K562 (cell line): ENCODE measurements around the gene TCFL5. TPM values are rescaled to one million over a fixed set of nuclear protein-coding genes. Genes with fewer than 3 reads are reported as not detected.

Experiments used
- ARID3A ChIP-seq: IDR thresholded peaks from 2 replicates; pipeline ENCODE4 v1.6.1; 2012; ENCODE audit warnings: low read depth, low read length, improper control_type of control experiment, borderline replicate concordance
- BRD9 ChIP-seq: fragments of 450-650 bp; IDR thresholded peaks from 2 replicates; pipeline ENCODE4 v1.6.1; 2018; ENCODE audit warnings: low read depth; ENCODE audit not compliant: partially characterized antibody
- FOXK2 ChIP-seq, 2 experiments: fragments of 450-650 bp; IDR thresholded peaks in 1 of 2; conservative IDR thresholded peaks in 1 of 2; 2 replicates each; pipeline ENCODE4 v1.6.1; 2016; ENCODE audit warnings: low read depth in 2 of 2, mild to moderate bottlenecking in 1 of 2
- HBP1 ChIP-seq: fragments of 450-650 bp; formaldehyde crosslinking; IDR thresholded peaks from 2 replicates; pipeline ENCODE4 v1.4.0; 2022; ENCODE audit warnings: missing genetic modification characterization
- ID3 ChIP-seq, 2 experiments: fragments of 250-450 bp in 1 of 2; fragments of 450-650 bp in 1 of 2; sonication (Bioruptor Pico) in 1 of 2; IDR thresholded peaks; 2 replicates each; pipeline versions ENCODE4 v1.6.1 to v1.8.0; 2016 to 2021; ENCODE audit warnings: mild to moderate bottlenecking in 2 of 2, moderate library complexity in 2 of 2, missing compliant biosample characterization in 1 of 2, missing genetic modification characterization in 1 of 2
- MLLT1 ChIP-seq, 2 experiments: fragments of 450-650 bp; IDR thresholded peaks; 2 replicates each; pipeline ENCODE4 v1.6.1; 2016
- MYBL2 ChIP-seq, 2 experiments: fragments of 450-650 bp in 1 of 2; sonication (generic) in 1 of 2; formaldehyde crosslinking in 1 of 2; IDR thresholded peaks; 2 replicates each; pipeline versions ENCODE4 v1.6.1 to v1.8.1; 2017 to 2022; ENCODE audit warnings: borderline replicate concordance in 1 of 2, inconsistent platforms in 1 of 2, low read depth in 1 of 2, mild to moderate bottlenecking in 1 of 2, missing genetic modification reagents in 1 of 2, moderate library complexity in 1 of 2
- POLR2G ChIP-seq: fragments of 200-400 bp; formaldehyde crosslinking; IDR thresholded peaks from 2 replicates; pipeline ENCODE4 v1.6.1; 2017; ENCODE audit warnings: low read depth, mild to moderate bottlenecking, antibody characterized with exemption, low read length, moderate library complexity
- THRB ChIP-seq: fragments of 450-650 bp; formaldehyde crosslinking; conservative IDR thresholded peaks from 2 replicates; pipeline ENCODE4 v1.4.0; 2022; ENCODE audit warnings: mild to moderate bottlenecking, missing genetic modification characterization
- XRCC3 ChIP-seq: fragments of 450-650 bp; IDR thresholded peaks from 2 replicates; pipeline ENCODE4 v1.6.1; 2017; ENCODE audit warnings: mild to moderate bottlenecking, moderate library complexity
- ZNF143 ChIP-seq: sonication (generic); formaldehyde crosslinking; IDR thresholded peaks from 2 replicates; pipeline ENCODE4 v1.9.0; 2022; ENCODE audit warnings: mild to moderate bottlenecking, missing genetic modification reagents
- ZNF551 ChIP-seq: fragments of 250-450 bp; sonication (Bioruptor Pico); IDR thresholded peaks from 2 replicates; pipeline ENCODE4 v1.5.0; 2021; ENCODE audit warnings: mild to moderate bottlenecking, moderate library complexity
- polyA plus RNA-seq, 8 experiments: library from polyadenylated mRNA; depleted of rRNA in 4 of 8; stranded (reverse) in 5 of 8; unstranded in 3 of 8; fragments of >200 nt; fragmentation: Nextera tagmentation in 2 of 8; fragmentation: Illumina TruSeq in 1 of 8; extraction: Ambion mirVana in 2 of 8; extraction: Trizol in 1 of 8; gene quantifications; 2 replicates each; pipeline versions ENCODE4 v1.2.1 to v1.2.3, GENCODE V29; 2011 to 2014; ENCODE audit warnings: inconsistent platforms in 1 of 8, missing spikeins in 1 of 8
- total RNA-seq, 7 experiments: library from RNA; depleted of rRNA in 6 of 7; stranded (reverse); fragments of >200 nt in 6 of 7; fragmentation: Illumina TruSeq in 2 of 7; extraction: Trizol in 2 of 7; gene quantifications; 2 replicates each; pipeline versions ENCODE4 v1.2.1 to v1.2.3, GENCODE V29; 2011 to 2021; ENCODE audit warnings: low replicate concordance in 1 of 7

The TCFL5 gene
- total and polyA plus RNA-seq, 9 of the 15 experiments (the other 6 are each of a cell fraction or from before 2014, with no cell fraction given), result 1.00 to 12.6 (median 9.1) TPM

- TF ChIP-seq FOXK2 (conservative IDR thresholded peaks at IDR 0.05 in 1 of 2, IDR thresholded peaks at IDR 0.05 in 1 of 2; ENCODE audit: low read depth in 2 of 2), result peak; percentile 63 to 76; a peak in 3 of 4 replicates
- TF ChIP-seq ID3 (CRISPR knock-in tag; IDR thresholded peaks at IDR 0.05), result no peak
- TF ChIP-seq ID3 (tag; IDR thresholded peaks at IDR 0.05), result no peak
- TF ChIP-seq POLR2G, result no peak
- peak; percentile 52 for TF ChIP-seq BRD9
- no peak for TF ChIP-seq ZNF551 (CRISPR knock-in tag)
- 0 out of 4 replicates have a peak, but pooled peaks of 1 of the 2 experiments have one; percentile 16 for TF ChIP-seq MLLT1 (IDR thresholded peaks at IDR 0.05)
- TF ChIP-seq THRB (CRISPR knock-in tag), result no peak
- TF ChIP-seq MYBL2 (IDR thresholded peaks at IDR 0.05; ENCODE audit: low read depth), result no peak
- no peak for TF ChIP-seq MYBL2 (CRISPR knock-in tag; IDR thresholded peaks at IDR 0.05; ENCODE audit: borderline replicate concordance)
- no peak for TF ChIP-seq XRCC3
- peak; percentile 71; the same call in 1 of the 2 replicates for TF ChIP-seq ARID3A
- TF ChIP-seq HBP1, result no peak
- 0 out of 2 replicates have a peak, but pooled peaks have one; percentile 35 for TF ChIP-seq ZNF143 (CRISPR knock-in tag)
Observed at GRCh38 chr20:62822788-62823651, 38.6 kb downstream of the TCFL5 start (continued).
